Natural killer cell (primary cell): ENCODE measurements around the gene TRIM32. TPM values are rescaled to one million over a fixed set of nuclear protein-coding genes. Genes with fewer than 3 reads are reported as not detected.

ENCODE experiments used
- ATAC-seq, 3 donors: fragments of 150-1000 bp in 2 of 3; fragments of 200-7000 bp in 1 of 3; cut with Tn5 transposase; 1 replicate in 1 of 3; 2 replicates in 2 of 3; pipeline ENCODE4 v1.10.0; 2021; ENCODE audit warnings: mild to moderate bottlenecking in 2 of 3, moderate library complexity in 2 of 3
- DNase-seq, 2 donors: peaks; one replicate each; pipeline versions ENCODE4 v3.0.0 to v3.0.0-alpha.2; 2013 to 2021; ENCODE audit warnings: mixed read lengths in 1 of 2
- H3K27ac ChIP-seq: one replicate; pipeline ENCODE4 v1.5.1; 2013; ENCODE audit warnings: mild to moderate bottlenecking, low read length
- H3K27me3 ChIP-seq: one replicate; pipeline ENCODE4 v1.6.1; 2013; ENCODE audit warnings: low read length; ENCODE audit not compliant: control insufficient read depth, insufficient read depth
- H3K36me3 ChIP-seq: one replicate; pipeline ENCODE4 v1.6.1; 2013; ENCODE audit warnings: low read length; ENCODE audit not compliant: control insufficient read depth, insufficient read depth
- H3K4me1 ChIP-seq: one replicate; pipeline ENCODE4 v1.6.1; 2013; ENCODE audit warnings: low read length; ENCODE audit not compliant: control insufficient read depth, insufficient read depth
- H3K4me3 ChIP-seq: one replicate; pipeline ENCODE4 v1.5.1; 2013; ENCODE audit warnings: low read length
- H3K9me3 ChIP-seq: one replicate; pipeline ENCODE4 v1.6.1; 2013; ENCODE audit warnings: low read length; ENCODE audit not compliant: control insufficient read depth, insufficient read depth
- H3K27ac Mint-ChIP-seq, 2 donors: one replicate each; pipeline ENCODE4 v1.8.0; 2022; ENCODE audit warnings: mild to moderate bottlenecking in 2 of 2, mixed read lengths in 2 of 2, moderate library complexity in 1 of 2
- H3K27me3 Mint-ChIP-seq, 2 donors: one replicate each; pipeline ENCODE4 v1.8.0; 2022; ENCODE audit warnings: low read depth in 2 of 2, mixed read lengths in 2 of 2
- H3K36me3 Mint-ChIP-seq: one replicate; pipeline ENCODE4 v1.8.0; 2022; ENCODE audit warnings: mixed read lengths
- H3K4me1 Mint-ChIP-seq, 2 donors: one replicate each; pipeline ENCODE4 v1.8.0; 2022; ENCODE audit warnings: mixed read lengths in 2 of 2
- H3K4me3 Mint-ChIP-seq: one replicate; pipeline ENCODE4 v1.8.0; 2022; ENCODE audit warnings: mild to moderate bottlenecking, moderate library complexity, mixed read lengths
- H3K9me3 Mint-ChIP-seq, 2 donors: one replicate each; pipeline ENCODE4 v1.8.0; 2022; ENCODE audit warnings: mixed read lengths in 2 of 2
- WGBS: methylation state at CpG from one replicate; pipeline ENCODE4 v1.1.7; 2013; ENCODE audit warnings: missing lambda C conversion rate; ENCODE audit not compliant: insufficient coverage; 5-methylcytosine and 5-hydroxymethylcytosine counted together
- intact Hi-C: fragments of 100-400 bp; cut with micrococcal nuclease; formaldehyde crosslinking; loops from one replicate; pipeline ENCODE4 v1.14.2; 2022
- total RNA-seq, 4 donors: library from RNA; stranded (reverse); fragments of 120-200 nt in 1 of 4; gene quantifications; one replicate each; pipeline versions ENCODE4 v1.2.3 to v1.2.4, GENCODE V29; 2013 to 2022
- TF ChIP-seq, protein P1 (sequence below): fragments of 200-600 bp; IDR thresholded peaks from one replicate; pipeline ENCODE4 v1.8.0; 2022; ENCODE audit warnings: antibody characterized with exemption

Gene TRIM32
- total RNA-seq, 3 donors from 2014 or later (not counting 1 experiment from before 2014, with no cell fraction given), result 8.1 to 12.6 (median 10.8) TPM

DNA sequence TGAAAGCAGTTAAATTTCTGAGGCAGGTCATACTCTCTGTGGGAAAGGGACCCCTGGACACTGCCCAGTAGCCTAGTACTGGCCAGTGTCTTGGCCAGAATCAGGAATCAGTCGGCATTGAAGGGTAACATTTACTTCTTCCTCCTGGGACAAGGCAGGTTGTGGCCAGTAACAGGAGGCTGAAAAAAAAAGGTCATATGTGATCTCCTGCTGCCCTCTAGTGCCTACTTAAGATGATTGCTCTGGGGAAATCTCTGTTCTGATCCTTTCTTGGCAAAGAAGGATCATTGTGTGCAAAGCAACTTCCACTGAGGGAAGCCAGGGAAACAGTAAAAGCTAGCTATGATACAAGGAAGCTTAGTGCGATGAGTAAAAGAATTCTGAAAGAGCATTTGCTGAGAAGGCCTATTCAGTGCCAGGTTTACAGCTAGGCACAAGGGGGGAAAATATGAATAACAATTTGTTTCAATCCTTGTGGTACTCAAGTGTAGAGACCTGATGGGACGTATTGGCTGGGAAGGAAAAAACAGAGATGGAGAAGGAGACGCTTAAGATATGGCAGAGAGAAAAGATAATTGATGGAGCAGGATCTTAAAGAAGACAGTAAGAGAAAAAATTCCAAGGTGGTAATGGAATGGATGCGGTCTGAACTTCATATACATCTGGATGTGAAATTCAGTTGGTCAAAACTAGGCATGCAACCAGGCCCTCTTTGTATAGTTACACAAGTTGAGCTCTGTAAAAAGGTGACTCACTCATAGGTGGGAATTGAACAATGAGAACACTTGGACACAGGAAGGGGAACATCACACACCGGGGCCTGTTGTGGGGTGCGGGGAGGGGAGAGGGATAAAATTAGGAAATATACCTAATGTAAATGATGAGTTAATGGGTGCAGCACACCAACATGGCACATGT lies 25.8 kb upstream of the TRIM32 start:
- 56% methylated on average over 6 of the region's 7 CpGs for WGBS
- no peak overlapping the region for H3K4me3 Mint-ChIP-seq
- Histone ChIP-seq H3K9me3 (no peaks in the 10 kb centered on the region), H3K36me3 (no peaks in the 10 kb centered on the region), H3K4me3 (no peak overlapping the region), H3K4me1 (no peaks in the 10 kb centered on the region), H3K27ac (no peak overlapping the region), H3K27me3 (no peaks in the 10 kb centered on the region)
- H3K27ac Mint-ChIP-seq, result no peak overlapping the region
- TF ChIP-seq, protein P1, sequence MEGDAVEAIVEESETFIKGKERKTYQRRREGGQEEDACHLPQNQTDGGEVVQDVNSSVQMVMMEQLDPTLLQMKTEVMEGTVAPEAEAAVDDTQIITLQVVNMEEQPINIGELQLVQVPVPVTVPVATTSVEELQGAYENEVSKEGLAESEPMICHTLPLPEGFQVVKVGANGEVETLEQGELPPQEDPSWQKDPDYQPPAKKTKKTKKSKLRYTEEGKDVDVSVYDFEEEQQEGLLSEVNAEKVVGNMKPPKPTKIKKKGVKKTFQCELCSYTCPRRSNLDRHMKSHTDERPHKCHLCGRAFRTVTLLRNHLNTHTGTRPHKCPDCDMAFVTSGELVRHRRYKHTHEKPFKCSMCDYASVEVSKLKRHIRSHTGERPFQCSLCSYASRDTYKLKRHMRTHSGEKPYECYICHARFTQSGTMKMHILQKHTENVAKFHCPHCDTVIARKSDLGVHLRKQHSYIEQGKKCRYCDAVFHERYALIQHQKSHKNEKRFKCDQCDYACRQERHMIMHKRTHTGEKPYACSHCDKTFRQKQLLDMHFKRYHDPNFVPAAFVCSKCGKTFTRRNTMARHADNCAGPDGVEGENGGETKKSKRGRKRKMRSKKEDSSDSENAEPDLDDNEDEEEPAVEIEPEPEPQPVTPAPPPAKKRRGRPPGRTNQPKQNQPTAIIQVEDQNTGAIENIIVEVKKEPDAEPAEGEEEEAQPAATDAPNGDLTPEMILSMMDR, result peak; percentile 65
- no peaks in the 10 kb centered on the region for H3K27me3 Mint-ChIP-seq
- peak in 1 of 2 donors; percentile 65 for DNase-seq
- H3K36me3 Mint-ChIP-seq, result no peaks in the 10 kb centered on the region
- H3K4me1 Mint-ChIP-seq, result no peaks in the 10 kb centered on the region
- ATAC-seq, result peak in 2 of 3 donors; percentile 37 to 60
- no peaks in the 10 kb centered on the region for H3K9me3 Mint-ChIP-seq
- intact Hi-C loops, result no loop called here

DNA sequence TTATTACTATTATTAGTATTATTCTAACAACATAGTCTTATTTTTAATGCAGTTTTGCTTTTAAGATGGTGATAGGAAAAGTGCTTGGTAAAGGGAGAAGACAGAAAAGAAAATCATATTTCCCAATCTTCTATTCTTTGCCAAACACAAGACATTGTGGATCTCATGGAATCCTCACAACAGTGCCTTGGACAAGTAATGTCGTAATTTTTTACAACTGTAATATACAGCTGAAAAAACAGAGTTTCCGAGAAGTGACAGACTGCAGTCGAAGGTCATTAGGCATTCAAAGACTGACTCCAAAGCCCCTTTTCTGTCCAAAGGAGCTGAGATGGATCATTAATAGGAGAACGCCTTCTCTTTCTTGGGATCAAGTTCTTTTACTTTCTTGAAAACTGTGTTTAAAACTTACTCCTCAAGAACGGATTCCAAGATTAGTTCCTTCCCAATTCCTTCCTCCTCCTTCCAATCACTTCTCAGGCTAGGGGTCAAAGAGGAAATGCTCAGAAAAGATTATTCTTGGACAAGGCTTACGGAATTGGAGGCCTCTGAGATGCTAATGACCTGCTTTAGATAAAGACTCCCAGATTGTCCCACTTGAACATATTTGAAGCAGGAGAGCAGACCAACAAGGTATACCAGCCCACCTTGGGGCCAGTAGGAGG lies 24.3 kb upstream of the TRIM32 start:
- Mint-ChIP-seq H3K36me3 (no peaks in the 10 kb centered on the region), H3K4me3 (no peak overlapping the region), H3K4me1 (no peaks in the 10 kb centered on the region), H3K27ac (no peak overlapping the region), H3K27me3 (no peaks in the 10 kb centered on the region), H3K9me3 (no peaks in the 10 kb centered on the region)
- no peak overlapping the region for H3K4me3 ChIP-seq
- no peaks in the 10 kb centered on the region for H3K27me3 ChIP-seq
- H3K36me3 ChIP-seq, result no peaks in the 10 kb centered on the region
- no peaks in the 10 kb centered on the region for H3K9me3 ChIP-seq
- H3K4me1 ChIP-seq, result no peaks in the 10 kb centered on the region
- intact Hi-C loops, result no loop called here
- 90% methylated on average over 6 of the region's 6 CpGs for WGBS
- DNase-seq, result no peak
- TF ChIP-seq, protein P1, result no peak
- H3K27ac ChIP-seq, result no peak overlapping the region
- ATAC-seq, result no peak

DNA sequence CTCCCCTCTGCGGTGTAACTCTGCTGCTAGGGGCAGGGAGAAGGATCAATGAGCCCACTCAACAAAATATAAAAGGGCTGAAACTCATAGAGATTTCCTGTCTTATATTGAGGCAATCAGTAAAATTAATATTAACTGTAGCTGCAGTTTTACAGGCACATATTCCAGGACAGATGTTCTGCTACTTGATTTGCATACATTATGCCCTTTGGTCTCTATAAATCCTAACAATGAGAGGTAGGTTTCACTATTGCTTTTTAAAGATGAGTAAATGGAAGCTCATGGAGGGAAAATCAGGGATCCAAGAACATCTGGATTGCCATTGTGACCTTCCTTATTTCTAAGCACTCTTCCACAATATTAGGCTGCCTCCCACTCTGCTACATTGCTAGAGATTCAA lies 23.5 kb upstream of the TRIM32 start:
- Mint-ChIP-seq H3K4me3 (no peak overlapping the region), H3K27ac (no peak overlapping the region), H3K9me3 (no peaks in the 10 kb centered on the region), H3K4me1 (no peaks in the 10 kb centered on the region), H3K36me3 (no peaks in the 10 kb centered on the region), H3K27me3 (no peaks in the 10 kb centered on the region)
- TF ChIP-seq, protein P1, result no peak
- Histone ChIP-seq H3K36me3 (no peaks in the 10 kb centered on the region), H3K4me1 (no peaks in the 10 kb centered on the region), H3K4me3 (no peak overlapping the region), H3K27me3 (no peaks in the 10 kb centered on the region), H3K9me3 (no peaks in the 10 kb centered on the region), H3K27ac (no peak overlapping the region)
- intact Hi-C loops, result no loop called here
- 100% methylated on average over 1 of the region's 1 CpG for WGBS
- DNase-seq (no peak), ATAC-seq (no peak)
